ENCODE measurements around the gene COL4A2.

COL4A2 gene

GRCh38 chr13:110367620-110368019 lies 60.5 kb downstream of the COL4A2 start:
- Histone ChIP-seq H3K4me1 (ENCODE audit: insufficient read depth, low read length, severe bottlenecking) (no peaks in the 10 kb centered on the region), H3K4me3 (ENCODE audit: low read depth, low read length, poor library complexity, severe bottlenecking) (no peak overlapping the region), H3K4me2 (ENCODE audit: low read length) (no peak overlapping the region), H4K20me1 (ENCODE audit: insufficient read depth, low read length) (no peaks in the 10 kb centered on the region), H3K27me3 (ENCODE audit: insufficient read depth, low read length) (0 out of 2 replicates have a peak, but pooled peaks cover 2% of the 10 kb centered on the region), H3K79me2 (ENCODE audit: insufficient read depth, low read length) (no peaks in the 10 kb centered on the region), H3K9me3 (ENCODE audit: low read length) (no peaks in the 10 kb centered on the region), H3K9me2 (ENCODE audit: low read depth, low read length) (no peaks in the 10 kb centered on the region), H3K27ac (ENCODE audit: low read depth, low read length, poor library complexity, severe bottlenecking) (no peak overlapping the region), H3K36me3 (ENCODE audit: insufficient read depth, low read length) (no peaks in the 10 kb centered on the region), H3K9ac (ENCODE audit: low read length) (no peak overlapping the region), H3F3A (ENCODE audit: insufficient read depth, low read length) (no peaks in the 10 kb centered on the region), H2AFZ (ENCODE audit: low read length) (no peak overlapping the region)
- TF ChIP-seq, protein P1, sequence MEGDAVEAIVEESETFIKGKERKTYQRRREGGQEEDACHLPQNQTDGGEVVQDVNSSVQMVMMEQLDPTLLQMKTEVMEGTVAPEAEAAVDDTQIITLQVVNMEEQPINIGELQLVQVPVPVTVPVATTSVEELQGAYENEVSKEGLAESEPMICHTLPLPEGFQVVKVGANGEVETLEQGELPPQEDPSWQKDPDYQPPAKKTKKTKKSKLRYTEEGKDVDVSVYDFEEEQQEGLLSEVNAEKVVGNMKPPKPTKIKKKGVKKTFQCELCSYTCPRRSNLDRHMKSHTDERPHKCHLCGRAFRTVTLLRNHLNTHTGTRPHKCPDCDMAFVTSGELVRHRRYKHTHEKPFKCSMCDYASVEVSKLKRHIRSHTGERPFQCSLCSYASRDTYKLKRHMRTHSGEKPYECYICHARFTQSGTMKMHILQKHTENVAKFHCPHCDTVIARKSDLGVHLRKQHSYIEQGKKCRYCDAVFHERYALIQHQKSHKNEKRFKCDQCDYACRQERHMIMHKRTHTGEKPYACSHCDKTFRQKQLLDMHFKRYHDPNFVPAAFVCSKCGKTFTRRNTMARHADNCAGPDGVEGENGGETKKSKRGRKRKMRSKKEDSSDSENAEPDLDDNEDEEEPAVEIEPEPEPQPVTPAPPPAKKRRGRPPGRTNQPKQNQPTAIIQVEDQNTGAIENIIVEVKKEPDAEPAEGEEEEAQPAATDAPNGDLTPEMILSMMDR (IDR thresholded peaks at IDR 0.05; ENCODE audit: low read length), result no peak
- no peak for TF ChIP-seq EZH2 (IDR thresholded peaks at IDR 0.05; ENCODE audit: borderline replicate concordance, low read length)

- no peak overlapping the region for H3K9ac ChIP-seq (ENCODE audit: low read length)
- no peak overlapping the region for H3K4me3 ChIP-seq (ENCODE audit: low read depth, low read length, poor library complexity, severe bottlenecking)
- no peak overlapping the region for H2AFZ ChIP-seq (ENCODE audit: low read length)
- no peaks in the 10 kb centered on the region for H4K20me1 ChIP-seq (ENCODE audit: insufficient read depth, low read length)
- no peaks in the 10 kb centered on the region for H3K4me1 ChIP-seq (ENCODE audit: insufficient read depth, low read length, severe bottlenecking)
- peaks cover 6% of the 10 kb centered on the region; the same call in 1 of the 2 replicates for H3K27me3 ChIP-seq (ENCODE audit: insufficient read depth, low read length)
- H3K9me3 ChIP-seq (ENCODE audit: low read length), result no peaks in the 10 kb centered on the region
- H3F3A ChIP-seq (ENCODE audit: insufficient read depth, low read length), result no peaks in the 10 kb centered on the region
- TF ChIP-seq, protein P1 (IDR thresholded peaks at IDR 0.05; ENCODE audit: low read length), result no peak
- no peaks in the 10 kb centered on the region for H3K9me2 ChIP-seq (ENCODE audit: low read depth, low read length)
- no peaks in the 10 kb centered on the region for H3K36me3 ChIP-seq (ENCODE audit: insufficient read depth, low read length)
- no peaks in the 10 kb centered on the region for H3K79me2 ChIP-seq (ENCODE audit: insufficient read depth, low read length)
- no peak overlapping the region for H3K27ac ChIP-seq (ENCODE audit: low read depth, low read length, poor library complexity, severe bottlenecking)
- H3K4me2 ChIP-seq (ENCODE audit: low read length), result no peak overlapping the region
These were observed 61.3 kb downstream of the COL4A2 start for GRCh38 chr13:110368408-110368807.

GRCh38 chr13:110369400-110369799 lies 62.3 kb downstream of the COL4A2 start:
- no peak overlapping the region for H3K4me2 ChIP-seq (ENCODE audit: low read length)
- H4K20me1 ChIP-seq (ENCODE audit: insufficient read depth, low read length), result no peaks in the 10 kb centered on the region

More at GRCh38 chr13:110369400-110369799, 62.3 kb downstream of the COL4A2 start:
- Histone ChIP-seq H3K27me3 (ENCODE audit: insufficient read depth, low read length) (peaks cover 8% of the 10 kb centered on the region; the same call in 1 of the 2 replicates), H3K79me2 (ENCODE audit: insufficient read depth, low read length) (no peaks in the 10 kb centered on the region), H3K36me3 (ENCODE audit: insufficient read depth, low read length) (no peaks in the 10 kb centered on the region), H3K9ac (ENCODE audit: low read length) (no peak overlapping the region), H2AFZ (ENCODE audit: low read length) (no peak overlapping the region), H3F3A (ENCODE audit: insufficient read depth, low read length) (no peaks in the 10 kb centered on the region), H3K4me3 (ENCODE audit: low read depth, low read length, poor library complexity, severe bottlenecking) (no peak overlapping the region), H3K27ac (ENCODE audit: low read depth, low read length, poor library complexity, severe bottlenecking) (no peak overlapping the region), H3K4me1 (ENCODE audit: insufficient read depth, low read length, severe bottlenecking) (no peaks in the 10 kb centered on the region), H3K9me2 (ENCODE audit: low read depth, low read length) (no peaks in the 10 kb centered on the region), H3K9me3 (ENCODE audit: low read length) (no peaks in the 10 kb centered on the region)
- no peak for TF ChIP-seq EZH2 (IDR thresholded peaks at IDR 0.05; ENCODE audit: borderline replicate concordance, low read length)
- TF ChIP-seq, protein P1 (IDR thresholded peaks at IDR 0.05; ENCODE audit: low read length), result no peak
